Activated naive CD8-positive, alpha-beta T cell (primary cell): ENCODE measurements around the gene RNF217.
"Not testable (repeated sequence)": the region's sequence is repeated elsewhere in the genome, so short reads cannot be mapped to it uniquely, and the experiment has no call there.

ENCODE experiments used
- H3K27ac Mint-ChIP-seq: one replicate; pipeline ENCODE4 v1.8.0; 2021; ENCODE audit warnings: mixed read lengths
- H3K27me3 Mint-ChIP-seq: one replicate; pipeline ENCODE4 v1.8.0; 2021; ENCODE audit warnings: mixed read lengths
- H3K36me3 Mint-ChIP-seq: one replicate; pipeline ENCODE4 v1.8.0; 2021; ENCODE audit warnings: mixed read lengths
- H3K4me1 Mint-ChIP-seq: one replicate; pipeline ENCODE4 v1.8.0; 2021; ENCODE audit warnings: low read depth, mixed read lengths
- H3K4me3 Mint-ChIP-seq: one replicate; pipeline ENCODE4 v1.8.0; 2021; ENCODE audit warnings: mild to moderate bottlenecking, mixed read lengths
- H3K9me3 Mint-ChIP-seq: one replicate; pipeline ENCODE4 v1.8.0; 2021; ENCODE audit warnings: low read depth, mixed read lengths

Gene RNF217

GRCh38 chr6:125114248-125114858, 152.1 kb downstream of the RNF217 start:
- Mint-ChIP-seq H3K36me3 (peaks cover 5% of the 10 kb centered on the region), H3K4me1 (no peaks in the 10 kb centered on the region), H3K4me3 (no peak overlapping the region), H3K27me3 (no peaks in the 10 kb centered on the region), H3K9me3 (peaks cover 22% of the 10 kb centered on the region), H3K27ac (no peak overlapping the region)

DNA sequence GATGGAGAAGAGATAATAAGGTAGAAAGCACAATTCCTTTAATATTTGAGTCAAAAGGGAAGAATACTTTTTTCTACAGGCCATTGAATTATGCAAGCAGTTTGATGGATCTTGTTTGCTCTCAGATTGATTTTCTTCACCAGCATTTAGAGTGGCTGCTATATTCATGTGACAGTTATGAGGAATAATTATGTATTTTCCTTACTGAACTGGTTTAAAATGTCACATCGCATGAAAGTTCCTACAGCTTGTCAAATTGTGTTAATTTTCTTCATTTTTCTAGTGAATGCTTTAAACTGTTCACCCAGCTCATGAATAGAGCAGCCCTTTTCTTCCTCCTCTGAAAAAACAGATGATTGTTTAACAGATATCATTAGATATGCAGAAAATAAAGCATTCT, 153.9 kb downstream of the RNF217 start:
- Mint-ChIP-seq H3K27me3 (no peaks in the 10 kb centered on the region), H3K4me1 (no peaks in the 10 kb centered on the region), H3K4me3 (no peak overlapping the region), H3K9me3 (peaks cover 4% of the 10 kb centered on the region), H3K27ac (no peak overlapping the region), H3K36me3 (peaks cover 5% of the 10 kb centered on the region)

GRCh38 chr6:125116710-125117109, 154.5 kb downstream of the RNF217 start:
- no peak overlapping the region for H3K4me3 Mint-ChIP-seq
- peaks cover 4% of the 10 kb centered on the region for H3K9me3 Mint-ChIP-seq
- H3K27ac Mint-ChIP-seq = no peak overlapping the region
- no peaks in the 10 kb centered on the region for H3K4me1 Mint-ChIP-seq
- H3K27me3 Mint-ChIP-seq = no peaks in the 10 kb centered on the region
- peaks cover 5% of the 10 kb centered on the region for H3K36me3 Mint-ChIP-seq

DNA sequence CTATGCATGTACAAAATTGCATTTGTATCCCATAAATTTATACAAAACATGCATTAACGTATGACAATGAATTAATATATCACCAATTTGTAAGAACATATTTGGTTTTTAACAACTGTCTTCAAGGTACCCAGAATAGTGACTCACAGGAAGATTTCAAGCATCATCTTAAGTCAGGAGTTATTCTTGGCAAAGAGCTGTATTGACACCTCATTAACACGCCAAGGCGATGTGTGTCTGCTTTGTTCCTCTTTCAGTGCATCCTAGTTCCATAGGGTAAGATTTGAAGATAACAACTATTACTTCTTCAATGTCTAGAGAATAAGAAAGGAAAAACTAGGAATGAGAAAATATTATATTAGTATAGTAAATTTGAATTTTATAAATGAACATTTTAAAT, 155.6 kb downstream of the RNF217 start:
- Mint-ChIP-seq H3K36me3 (no peaks in the 10 kb centered on the region), H3K9me3 (no peaks in the 10 kb centered on the region), H3K27ac (no peak overlapping the region), H3K4me1 (no peaks in the 10 kb centered on the region), H3K4me3 (no peak overlapping the region), H3K27me3 (no peaks in the 10 kb centered on the region)

GRCh38 chr6:125120054-125120590, 157.9 kb downstream of the RNF217 start:
- Mint-ChIP-seq H3K9me3 (no peaks in the 10 kb centered on the region), H3K27me3 (peaks cover 2% of the 10 kb centered on the region), H3K36me3 (no peaks in the 10 kb centered on the region), H3K27ac (no peak overlapping the region), H3K4me1 (no peaks in the 10 kb centered on the region), H3K4me3 (no peak overlapping the region)

DNA sequence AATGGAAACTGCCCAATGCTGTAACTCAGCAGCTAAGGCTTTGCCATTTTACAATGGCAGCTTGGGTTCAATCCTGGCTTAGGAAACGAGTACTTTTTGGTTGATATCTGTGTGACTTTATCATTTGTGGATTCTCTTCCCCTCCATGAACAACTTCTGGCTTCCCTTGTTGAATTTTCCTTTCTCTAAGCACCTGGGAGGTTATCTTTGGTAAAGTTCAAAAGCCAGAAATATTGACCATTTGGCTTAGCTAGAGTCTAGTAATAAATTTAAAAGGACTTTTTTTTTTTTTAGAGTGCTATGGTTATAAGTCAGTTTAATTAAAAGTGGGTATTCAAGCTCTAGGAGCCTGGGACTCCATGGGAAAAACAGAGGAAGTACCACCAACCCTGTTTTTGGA, 159.7 kb downstream of the RNF217 start:
- no peaks in the 10 kb centered on the region for H3K9me3 Mint-ChIP-seq
- peaks cover 5% of the 10 kb centered on the region for H3K27me3 Mint-ChIP-seq
- no peak overlapping the region for H3K4me3 Mint-ChIP-seq
- no peaks in the 10 kb centered on the region for H3K36me3 Mint-ChIP-seq
- no peak overlapping the region for H3K27ac Mint-ChIP-seq
- no peaks in the 10 kb centered on the region for H3K4me1 Mint-ChIP-seq

DNA sequence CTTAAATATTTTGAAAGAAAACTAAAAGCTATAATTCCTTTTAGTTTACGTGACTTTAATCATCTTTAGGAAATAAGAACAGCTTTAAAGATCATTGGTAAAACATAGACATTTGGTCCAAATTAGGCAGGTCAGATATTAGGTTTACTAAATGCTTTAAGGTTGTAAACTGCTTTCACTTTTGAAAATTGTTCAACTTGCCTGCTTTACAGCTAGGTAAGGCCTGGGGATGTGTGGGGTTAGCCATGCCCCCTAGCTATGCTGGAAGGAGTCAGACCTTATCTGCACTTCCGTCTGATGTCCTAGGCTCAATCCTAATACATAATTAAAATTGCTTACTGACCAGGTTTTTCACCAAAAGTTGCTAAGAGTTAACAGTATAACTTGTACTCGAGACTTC, 160.8 kb downstream of the RNF217 start:
- Mint-ChIP-seq H3K27ac (no peak overlapping the region), H3K4me3 (no peak overlapping the region), H3K36me3 (no peaks in the 10 kb centered on the region), H3K27me3 (peaks cover 5% of the 10 kb centered on the region), H3K4me1 (no peaks in the 10 kb centered on the region), H3K9me3 (no peaks in the 10 kb centered on the region)

GRCh38 chr6:125123468-125124048, 161.3 kb downstream of the RNF217 start:
- Mint-ChIP-seq H3K27me3 (peaks cover 5% of the 10 kb centered on the region), H3K9me3 (no peaks in the 10 kb centered on the region), H3K27ac (no peak overlapping the region), H3K4me1 (no peaks in the 10 kb centered on the region), H3K36me3 (no peaks in the 10 kb centered on the region), H3K4me3 (no peak overlapping the region)

DNA sequence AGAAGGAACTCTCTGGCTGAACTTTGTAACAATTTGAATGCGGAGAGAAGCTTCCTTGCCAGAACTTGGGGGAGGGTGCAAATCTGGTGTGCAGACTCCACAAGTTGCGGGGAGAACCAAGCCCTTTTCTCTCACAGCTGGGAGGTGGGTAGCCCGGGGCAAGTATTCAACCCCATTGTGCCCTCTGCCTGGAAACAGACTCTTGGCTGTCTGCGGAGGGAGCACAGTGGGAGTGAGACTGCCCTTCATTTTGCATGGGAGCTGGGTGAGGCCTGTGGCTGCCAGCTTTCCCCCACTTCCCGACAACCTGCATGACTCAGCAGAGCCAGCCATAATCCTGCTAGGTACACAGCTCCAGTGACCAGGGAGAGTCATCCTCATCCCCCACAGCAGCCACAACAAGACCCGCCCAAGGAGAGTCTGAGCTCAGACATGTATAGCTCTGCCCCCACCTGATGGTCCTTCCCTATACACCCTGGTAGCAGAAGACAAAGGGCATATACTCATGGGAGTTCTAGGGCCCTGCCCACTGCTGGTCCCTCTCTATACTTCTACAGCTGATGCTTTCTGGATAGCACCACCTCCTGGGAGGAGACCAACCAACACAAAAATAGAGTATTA, 161.9 kb downstream of the RNF217 start:
- H3K4me3 Mint-ChIP-seq = no peak overlapping the region
- H3K27me3 Mint-ChIP-seq = peaks cover 5% of the 10 kb centered on the region
- no peaks in the 10 kb centered on the region for H3K9me3 Mint-ChIP-seq
- no peaks in the 10 kb centered on the region for H3K36me3 Mint-ChIP-seq
- no peak overlapping the region for H3K27ac Mint-ChIP-seq
- no peaks in the 10 kb centered on the region for H3K4me1 Mint-ChIP-seq

DNA sequence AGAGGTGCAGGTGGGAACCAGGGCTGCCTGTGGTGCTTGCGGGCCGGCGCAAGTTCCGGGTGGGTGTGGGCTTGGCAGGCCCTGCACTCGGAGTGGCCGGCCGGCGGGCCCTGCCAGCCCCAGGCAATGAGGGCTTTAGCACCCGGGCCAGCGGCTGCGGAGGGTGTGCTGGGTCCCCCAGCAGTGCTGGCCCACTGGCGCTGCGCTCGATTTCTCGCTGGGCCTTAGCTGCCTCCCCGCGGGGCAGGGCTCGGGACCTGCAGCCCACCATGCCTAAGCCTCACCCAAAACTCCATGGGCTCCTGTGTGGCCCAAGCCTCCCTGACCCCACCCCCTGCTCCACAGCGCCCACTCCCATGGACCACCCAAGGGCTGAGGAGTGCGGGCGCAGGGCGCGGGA, 163.6 kb downstream of the RNF217 start:
- not testable (repeated sequence) for H3K27me3 Mint-ChIP-seq, H3K36me3 Mint-ChIP-seq, H3K4me3 Mint-ChIP-seq, H3K9me3 Mint-ChIP-seq, H3K4me1 Mint-ChIP-seq, H3K27ac Mint-ChIP-seq

DNA sequence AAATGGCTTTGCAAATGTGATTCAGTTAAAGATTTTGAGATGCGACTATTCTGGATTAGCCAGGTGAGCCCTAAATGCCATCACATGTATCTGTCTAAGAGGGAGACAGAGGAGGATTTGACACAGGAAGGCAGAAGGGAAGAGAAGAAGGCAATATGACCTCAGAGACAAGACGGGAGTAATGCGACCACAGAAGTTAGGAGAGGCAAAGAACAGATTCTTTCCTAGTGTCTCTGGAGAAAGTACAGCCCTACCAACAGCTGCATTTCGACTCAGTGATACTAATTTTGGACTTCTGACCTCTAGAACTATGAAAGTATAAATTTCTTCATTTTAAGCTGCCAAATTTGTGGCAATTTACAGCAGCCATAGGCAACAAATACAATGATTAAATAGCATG, 167.1 kb downstream of the RNF217 start:
- peaks cover 7% of the 10 kb centered on the region for H3K27me3 Mint-ChIP-seq
- no peak overlapping the region for H3K4me3 Mint-ChIP-seq
- H3K4me1 Mint-ChIP-seq = no peaks in the 10 kb centered on the region
- H3K36me3 Mint-ChIP-seq = no peaks in the 10 kb centered on the region
- no peaks in the 10 kb centered on the region for H3K9me3 Mint-ChIP-seq
- no peak overlapping the region for H3K27ac Mint-ChIP-seq

DNA sequence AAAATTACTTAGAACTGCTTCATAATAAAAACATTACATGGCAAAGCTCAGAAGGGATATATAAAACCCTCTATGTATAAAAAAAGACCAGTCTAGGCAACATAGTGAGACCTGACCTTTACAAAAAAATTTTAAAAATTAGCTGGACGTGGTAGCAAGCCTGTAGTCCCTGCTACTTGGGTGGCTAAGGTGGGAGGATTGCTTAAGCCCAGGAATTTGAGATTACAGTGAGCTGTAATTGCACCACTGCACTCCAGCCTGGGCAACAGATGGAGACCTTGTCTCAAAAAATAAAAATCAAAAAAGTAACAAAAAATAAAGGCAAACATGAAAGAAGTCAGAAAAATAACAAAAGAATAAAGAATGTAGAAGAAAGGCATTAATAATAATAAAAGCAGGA, 169.8 kb downstream of the RNF217 start:
- Mint-ChIP-seq H3K27me3 (peaks cover 2% of the 10 kb centered on the region), H3K4me3 (no peak overlapping the region), H3K27ac (no peak overlapping the region), H3K36me3 (no peaks in the 10 kb centered on the region), H3K4me1 (no peaks in the 10 kb centered on the region), H3K9me3 (no peaks in the 10 kb centered on the region)

DNA sequence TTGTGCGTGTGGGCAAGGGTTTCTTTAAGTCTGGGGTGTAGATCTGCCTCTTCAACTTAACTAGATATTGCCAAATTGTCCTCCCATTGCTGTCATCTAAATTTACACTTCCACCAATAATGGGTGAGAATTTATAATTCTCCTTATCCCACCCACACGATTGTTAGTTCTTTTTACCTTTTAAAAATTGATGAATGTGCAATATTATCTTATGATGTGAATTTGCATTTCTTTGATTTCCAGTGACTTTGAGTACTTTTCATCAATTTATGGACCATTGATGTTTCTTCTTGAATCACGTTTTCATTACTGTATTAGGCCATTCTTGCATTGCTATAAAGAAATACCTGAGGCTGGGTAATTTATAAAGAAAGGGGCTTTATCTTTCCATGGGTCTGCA, 174.1 kb downstream of the RNF217 start:
- Mint-ChIP-seq H3K36me3 (no peaks in the 10 kb centered on the region), H3K27me3 (no peaks in the 10 kb centered on the region), H3K4me1 (no peaks in the 10 kb centered on the region), H3K4me3 (no peak overlapping the region), H3K9me3 (no peaks in the 10 kb centered on the region), H3K27ac (no peak overlapping the region)

DNA sequence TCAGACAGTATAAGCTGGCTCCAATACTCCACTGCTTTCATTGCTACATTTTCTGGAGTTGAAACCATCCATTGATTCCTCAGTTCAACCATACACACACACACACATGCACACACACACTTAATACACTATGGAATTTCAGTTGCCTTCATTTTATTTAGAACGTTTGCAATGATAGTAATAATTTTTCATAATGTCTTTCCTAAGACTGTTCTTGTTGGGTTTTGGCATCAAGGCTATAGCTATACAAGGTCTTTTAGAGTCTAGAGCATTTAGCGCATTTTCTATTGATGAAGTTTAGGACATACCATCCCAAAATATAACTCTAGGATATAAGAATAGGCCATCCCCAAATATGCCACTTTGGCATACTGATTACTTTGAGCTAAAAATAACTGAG, 175.8 kb downstream of the RNF217 start:
- H3K27ac Mint-ChIP-seq = no peak overlapping the region
- no peaks in the 10 kb centered on the region for H3K9me3 Mint-ChIP-seq
- no peak overlapping the region for H3K4me3 Mint-ChIP-seq
- H3K27me3 Mint-ChIP-seq = no peaks in the 10 kb centered on the region
- H3K4me1 Mint-ChIP-seq = no peaks in the 10 kb centered on the region
- no peaks in the 10 kb centered on the region for H3K36me3 Mint-ChIP-seq

DNA sequence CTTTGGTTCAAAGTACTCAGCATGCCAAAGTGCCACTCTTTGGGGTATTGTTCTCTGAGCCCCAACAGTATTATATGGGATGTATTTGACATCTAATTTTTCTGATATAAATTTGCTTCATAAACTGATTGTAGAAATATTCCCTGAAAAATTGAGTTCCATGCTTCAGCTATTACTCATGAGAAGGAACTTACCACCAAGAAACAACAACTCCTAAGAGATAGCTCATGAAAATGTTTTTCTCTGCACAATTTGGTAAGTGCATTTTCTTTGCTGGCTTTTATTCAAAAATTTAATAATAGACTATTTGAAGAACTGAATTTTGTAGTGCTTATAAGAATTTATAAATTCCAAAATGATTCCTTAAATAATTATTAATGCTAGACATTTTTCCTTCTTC, 178.6 kb downstream of the RNF217 start:
- no peak overlapping the region for H3K27ac Mint-ChIP-seq
- H3K9me3 Mint-ChIP-seq = no peaks in the 10 kb centered on the region
- no peaks in the 10 kb centered on the region for H3K4me1 Mint-ChIP-seq
- no peak overlapping the region for H3K4me3 Mint-ChIP-seq
- no peaks in the 10 kb centered on the region for H3K36me3 Mint-ChIP-seq
- no peaks in the 10 kb centered on the region for H3K27me3 Mint-ChIP-seq
